Tibial artery (tissue), 4 donors: ENCODE measurements around the gene GCLM.
"Not testable (repeated sequence)": the region's sequence is repeated elsewhere in the genome, so short reads cannot be mapped to it uniquely, and the experiment has no call there.

Source experiments
- DNase-seq, 2 donors: peaks; one replicate each; pipeline ENCODE4 v3.0.0-alpha.2; 2019
- H3K27ac ChIP-seq, 2 donors: fragments of 200-600 bp; sonication (generic) in 1 of 2; 1 replicate in 1 of 2; 2 replicates in 1 of 2; pipeline ENCODE4 v1.5.1; 2018 to 2019; ENCODE audit warnings: mild to moderate bottlenecking in 1 of 2
- H3K27me3 ChIP-seq, 2 donors: fragments of 200-600 bp; sonication (generic) in 1 of 2; one replicate each; pipeline versions ENCODE4 v1.5.1 to v1.6.0; 2016 to 2019
- H3K36me3 ChIP-seq, 3 donors: fragments of 200-600 bp; sonication (generic) in 2 of 3; one replicate each; pipeline ENCODE4 v1.5.1; 2016 to 2019; ENCODE audit warnings: mild to moderate bottlenecking in 2 of 3
- H3K4me1 ChIP-seq, 4 donors: fragments of 200-600 bp; sonication (generic) in 2 of 4; 1 replicate in 3 of 4; 2 replicates in 1 of 4; pipeline ENCODE4 v1.5.1; 2016 to 2019
- H3K4me3 ChIP-seq, 2 donors: fragments of 200-600 bp; sonication (generic) in 1 of 2; 1 replicate in 1 of 2; 2 replicates in 1 of 2; pipeline ENCODE4 v1.5.1; 2018 to 2019; ENCODE audit warnings: mild to moderate bottlenecking in 2 of 2
- H3K9me3 ChIP-seq, 3 donors: fragments of 200-600 bp; sonication (generic) in 1 of 3; one replicate each; pipeline ENCODE4 v1.5.1; 2016 to 2019
- intact Hi-C: fragments of 100-400 bp; cut with DNase I; formaldehyde crosslinking; loops from one replicate; pipeline ENCODE4 v1.15.0; 2023; ENCODE audit warnings: low total_unique reads
- TF ChIP-seq, protein P1 (sequence below), 2 experiments: fragments of 200-600 bp in 1 of 2; fragments of 450-650 bp in 1 of 2; IDR thresholded peaks; one replicate each; pipeline ENCODE4 v1.5.1; 2017 to 2019; ENCODE audit warnings: antibody characterized with exemption in 2 of 2, mild to moderate bottlenecking in 1 of 2, moderate library complexity in 1 of 2

The GCLM gene

DNA sequence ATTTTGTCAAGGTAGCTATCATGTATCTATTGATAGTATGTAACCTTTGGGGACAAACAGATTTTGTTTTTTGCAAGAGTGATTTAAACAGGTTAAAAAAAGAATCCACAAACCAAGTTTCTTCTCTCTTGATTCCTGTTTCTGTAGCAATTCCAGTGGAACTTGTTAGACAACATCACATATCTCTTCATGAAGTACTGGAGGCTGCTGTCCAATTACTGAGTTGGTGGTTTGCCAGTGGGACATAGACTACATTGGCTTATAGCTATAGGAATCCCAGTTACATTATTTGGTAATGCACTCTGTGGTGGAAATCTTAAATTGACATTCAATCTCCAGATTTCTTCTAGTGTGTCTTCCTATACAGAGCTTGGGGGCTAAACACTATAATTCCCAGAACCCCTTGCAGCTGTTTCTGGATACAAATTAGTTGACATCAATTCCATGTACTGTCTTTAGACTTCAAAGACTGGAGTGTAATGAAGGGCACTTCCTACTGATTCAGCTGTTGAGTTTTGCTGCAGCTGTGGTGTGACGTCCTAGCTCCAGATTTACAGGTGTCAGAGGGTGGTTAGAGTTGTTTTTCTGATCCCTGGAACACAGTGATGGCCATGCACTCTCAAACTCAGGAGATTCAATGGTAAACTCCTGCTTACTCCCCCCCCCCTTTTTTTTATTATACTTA lies 29.4 kb upstream of the GCLM start:
- no peak overlapping the region for H3K27ac ChIP-seq
- no peaks in the 10 kb centered on the region for H3K4me1 ChIP-seq
- no peak for DNase-seq
- peaks cover 0 to 3% (median 0%) of the 10 kb centered on the region in 3 donors for H3K9me3 ChIP-seq
- intact Hi-C loops: no loop called here
- H3K36me3 ChIP-seq: no peaks in the 10 kb centered on the region
- no peaks in the 10 kb centered on the region for H3K27me3 ChIP-seq
- no peak overlapping the region for H3K4me3 ChIP-seq
- TF ChIP-seq, protein P1, sequence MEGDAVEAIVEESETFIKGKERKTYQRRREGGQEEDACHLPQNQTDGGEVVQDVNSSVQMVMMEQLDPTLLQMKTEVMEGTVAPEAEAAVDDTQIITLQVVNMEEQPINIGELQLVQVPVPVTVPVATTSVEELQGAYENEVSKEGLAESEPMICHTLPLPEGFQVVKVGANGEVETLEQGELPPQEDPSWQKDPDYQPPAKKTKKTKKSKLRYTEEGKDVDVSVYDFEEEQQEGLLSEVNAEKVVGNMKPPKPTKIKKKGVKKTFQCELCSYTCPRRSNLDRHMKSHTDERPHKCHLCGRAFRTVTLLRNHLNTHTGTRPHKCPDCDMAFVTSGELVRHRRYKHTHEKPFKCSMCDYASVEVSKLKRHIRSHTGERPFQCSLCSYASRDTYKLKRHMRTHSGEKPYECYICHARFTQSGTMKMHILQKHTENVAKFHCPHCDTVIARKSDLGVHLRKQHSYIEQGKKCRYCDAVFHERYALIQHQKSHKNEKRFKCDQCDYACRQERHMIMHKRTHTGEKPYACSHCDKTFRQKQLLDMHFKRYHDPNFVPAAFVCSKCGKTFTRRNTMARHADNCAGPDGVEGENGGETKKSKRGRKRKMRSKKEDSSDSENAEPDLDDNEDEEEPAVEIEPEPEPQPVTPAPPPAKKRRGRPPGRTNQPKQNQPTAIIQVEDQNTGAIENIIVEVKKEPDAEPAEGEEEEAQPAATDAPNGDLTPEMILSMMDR (IDR thresholded peaks at IDR 0.05): no peak

DNA sequence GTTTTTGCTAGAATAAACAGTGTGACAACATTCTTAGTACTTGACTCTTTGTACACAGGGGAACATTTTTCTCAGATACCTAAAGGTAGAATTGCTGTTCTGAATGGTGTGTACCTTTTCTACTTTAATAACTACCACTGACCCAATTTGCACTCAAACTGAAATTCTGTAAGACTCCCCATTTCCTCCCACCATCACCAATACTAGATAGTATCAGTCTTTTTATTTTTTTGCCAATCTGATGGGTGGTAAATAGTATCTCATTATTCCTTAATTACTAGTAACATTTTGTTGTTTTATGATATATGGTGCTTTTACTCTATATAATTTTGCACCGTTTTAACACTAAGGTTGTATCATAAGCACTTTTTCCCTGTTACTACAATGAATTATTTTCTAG lies 28.8 kb upstream of the GCLM start:
- Histone ChIP-seq H3K27me3 (no peaks in the 10 kb centered on the region), H3K36me3 (no peaks in the 10 kb centered on the region), H3K9me3 (peaks cover 0 to 3% (median 0%) of the 10 kb centered on the region in 3 donors), H3K4me1 (no peaks in the 10 kb centered on the region), H3K27ac (no peak overlapping the region), H3K4me3 (no peak overlapping the region)
- no peak for DNase-seq
- TF ChIP-seq, protein P1 (IDR thresholded peaks at IDR 0.05): no peak
- intact Hi-C loops: no loop called here

DNA sequence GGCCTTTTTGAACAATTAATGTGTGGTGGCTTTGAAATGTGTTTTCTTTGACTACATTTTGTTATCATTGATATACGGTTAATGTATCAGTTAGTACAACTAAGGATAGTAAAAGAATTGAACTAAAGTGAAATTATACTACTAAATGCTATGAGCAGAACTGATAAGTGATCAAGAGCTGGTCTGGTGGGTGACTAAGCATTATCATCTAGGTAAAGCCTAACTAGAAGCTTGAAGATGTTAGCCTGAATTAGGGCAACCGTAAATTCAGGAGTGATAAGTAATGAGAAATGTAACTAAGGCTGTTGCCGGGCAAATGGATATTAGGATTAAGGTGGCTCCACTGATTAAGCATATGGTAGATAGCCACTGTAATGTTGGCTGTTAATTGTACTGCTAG lies 16.0 kb upstream of the GCLM start:
- TF ChIP-seq, protein P1 (IDR thresholded peaks at IDR 0.05): no peak
- no peak overlapping the region for H3K4me3 ChIP-seq
- no peak for DNase-seq
- H3K4me1 ChIP-seq: no peaks in the 10 kb centered on the region
- no peaks in the 10 kb centered on the region for H3K27me3 ChIP-seq
- no peaks in the 10 kb centered on the region for H3K36me3 ChIP-seq
- H3K9me3 ChIP-seq: no peaks in the 10 kb centered on the region
- intact Hi-C loops: no loop called here
- no peak overlapping the region for H3K27ac ChIP-seq

DNA sequence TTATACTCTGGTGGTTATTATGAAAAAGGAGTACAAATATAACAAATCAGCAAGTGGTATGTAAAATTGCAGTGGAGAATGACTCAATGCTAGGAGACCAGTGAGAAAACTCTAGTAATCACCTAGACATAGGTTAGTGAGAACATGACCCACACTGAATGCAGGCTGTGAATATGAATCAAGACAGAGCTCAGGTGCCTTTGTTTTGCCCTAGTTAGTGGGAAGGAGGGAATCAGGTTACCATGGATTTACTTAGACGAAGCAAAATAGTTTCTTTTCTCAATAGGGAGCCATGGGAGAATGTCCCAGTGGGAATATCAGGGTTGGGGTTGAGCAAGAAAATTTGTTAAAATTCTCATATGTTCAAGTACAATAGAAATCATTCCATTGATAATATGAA lies 10.6 kb upstream of the GCLM start:
- Histone ChIP-seq H3K27me3 (no peaks in the 10 kb centered on the region), H3K36me3 (no peaks in the 10 kb centered on the region), H3K4me3 (no peak overlapping the region), H3K27ac (no peak overlapping the region), H3K9me3 (no peaks in the 10 kb centered on the region), H3K4me1 (no peaks in the 10 kb centered on the region)
- TF ChIP-seq, protein P1 (IDR thresholded peaks at IDR 0.05): no peak
- DNase-seq: no peak
- intact Hi-C loops: no loop called here

DNA sequence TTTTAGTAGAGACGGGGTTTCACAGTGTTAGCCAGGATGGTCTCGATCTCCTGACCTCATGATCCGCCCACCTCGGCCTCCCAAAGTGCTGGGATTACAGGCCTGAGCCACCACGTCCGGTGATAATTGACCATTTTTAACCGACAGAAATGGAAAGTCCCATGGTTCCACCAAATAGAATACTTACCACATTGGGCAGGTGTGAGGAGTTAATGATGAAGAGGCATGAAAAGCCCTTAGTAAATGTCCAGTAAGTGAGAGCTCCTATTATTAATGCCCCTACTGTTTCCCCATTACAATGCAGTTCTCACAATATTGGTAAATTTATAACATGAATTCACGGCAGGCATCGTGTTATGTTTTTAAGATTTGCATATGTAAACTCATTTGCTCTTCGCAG lies 8.1 kb upstream of the GCLM start:
- H3K27ac ChIP-seq: no peak overlapping the region
- TF ChIP-seq, protein P1 (IDR thresholded peaks at IDR 0.05): no peak
- no peaks in the 10 kb centered on the region for H3K36me3 ChIP-seq
- H3K4me3 ChIP-seq: no peak overlapping the region
- intact Hi-C loops: no loop called here
- DNase-seq: no peak
- no peaks in the 10 kb centered on the region for H3K27me3 ChIP-seq
- no peaks in the 10 kb centered on the region for H3K9me3 ChIP-seq
- no peaks in the 10 kb centered on the region for H3K4me1 ChIP-seq

DNA sequence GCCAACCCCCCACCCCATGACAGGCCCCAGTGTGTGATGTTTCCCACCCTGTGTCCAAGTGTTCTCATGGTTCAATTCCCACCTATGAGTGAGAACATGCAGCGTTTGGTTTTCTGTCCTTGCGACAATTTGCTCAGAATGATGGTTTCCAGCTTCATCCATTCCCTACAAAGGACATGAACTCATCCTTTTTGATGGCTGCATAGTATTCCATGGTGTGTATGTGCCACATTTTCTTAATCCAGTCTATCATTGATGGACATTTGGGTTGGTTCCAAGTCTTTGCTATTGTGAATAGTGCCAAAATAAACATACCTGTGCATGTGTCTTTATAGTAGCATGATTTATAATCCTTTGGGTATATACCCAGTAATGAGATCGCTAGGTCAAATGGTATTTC lies 1.6 kb upstream of the GCLM start:
- H3K27me3 ChIP-seq, intact Hi-C loops, H3K27ac ChIP-seq, DNase-seq, H3K4me3 ChIP-seq, H3K36me3 ChIP-seq, H3K9me3 ChIP-seq: not testable (repeated sequence)
- peaks cover 0 to 17% (median 10%) of the 10 kb centered on the region in 4 donors for H3K4me1 ChIP-seq
